OCI-LY1 (cell line): ENCODE measurements around the gene GRID2IP.

Source experiments
- CTCF ChIP-seq: fragments of 200-600 bp; sonication (generic), shearing (Covaris generic); IDR thresholded peaks from 2 replicates; pipeline ENCODE4 v1.5.1; 2017; ENCODE audit warnings: mild to moderate bottlenecking, antibody characterized with exemption, low read length, moderate library complexity, mixed read lengths
- EZH2 ChIP-seq: fragments of 200-600 bp; sonication (generic), shearing (Covaris generic); IDR thresholded peaks from 2 replicates; pipeline ENCODE4 v1.8.0; 2017; ENCODE audit warnings: borderline replicate concordance, mixed run types, mild to moderate bottlenecking, antibody characterized with exemption, low read length, moderate library complexity, mixed read lengths

DNA sequence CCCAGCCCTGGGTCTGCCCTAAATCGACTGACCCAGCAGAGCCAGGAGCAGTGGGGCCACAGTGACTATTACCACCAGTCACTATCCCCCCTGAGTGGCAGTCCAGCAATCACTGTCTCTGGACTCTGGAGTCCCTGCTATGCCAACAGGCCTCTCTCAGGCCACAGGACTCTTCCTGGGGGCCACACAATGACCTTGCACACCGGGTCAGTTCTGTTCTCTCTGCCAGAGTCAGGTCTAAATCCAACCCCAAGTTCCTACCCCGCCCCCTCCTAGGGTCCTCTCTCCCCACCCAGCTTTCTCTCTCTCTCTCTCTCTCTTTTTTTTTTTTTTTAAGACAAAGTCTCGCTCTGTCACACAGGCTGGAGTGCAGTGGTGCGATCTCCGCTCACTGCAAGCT, 21.6 kb downstream of the GRID2IP start:
- no peak for TF ChIP-seq EZH2
- TF ChIP-seq CTCF = no peak
